HUES48 (cell line): ENCODE data around the gene UST.
"Not testable (repeated sequence)": the region's sequence is repeated elsewhere in the genome, so short reads cannot be mapped to it uniquely, and the experiment has no call there.

Experiments
- H3K27ac ChIP-seq: one replicate; pipeline ENCODE4 v1.7.0; 2013; ENCODE audit warnings: low read depth, low read length, inconsistent platforms
- H3K27me3 ChIP-seq: 2 replicates; pipeline ENCODE4 v1.6.1; 2013; ENCODE audit warnings: mild to moderate bottlenecking, low read length; ENCODE audit not compliant: control insufficient read depth, insufficient read depth
- H3K36me3 ChIP-seq: 2 replicates; pipeline ENCODE4 v1.6.1; 2013; ENCODE audit warnings: low read length; ENCODE audit not compliant: control insufficient read depth, insufficient read depth
- H3K4me1 ChIP-seq: 2 replicates; pipeline ENCODE4 v1.6.1; 2013; ENCODE audit warnings: mild to moderate bottlenecking, low read length; ENCODE audit not compliant: control insufficient read depth, insufficient read depth
- H3K4me3 ChIP-seq: 2 replicates; pipeline ENCODE4 v1.5.1; 2013; ENCODE audit warnings: mild to moderate bottlenecking, low read depth, low read length
- H3K9ac ChIP-seq: 2 replicates; pipeline ENCODE4 v1.6.1; 2013; ENCODE audit warnings: mild to moderate bottlenecking, low read depth, low read length, moderate library complexity
- H3K9me3 ChIP-seq: 2 replicates; pipeline ENCODE4 v1.6.1; 2013; ENCODE audit warnings: low read length; ENCODE audit not compliant: control insufficient read depth, insufficient read depth

UST gene

DNA sequence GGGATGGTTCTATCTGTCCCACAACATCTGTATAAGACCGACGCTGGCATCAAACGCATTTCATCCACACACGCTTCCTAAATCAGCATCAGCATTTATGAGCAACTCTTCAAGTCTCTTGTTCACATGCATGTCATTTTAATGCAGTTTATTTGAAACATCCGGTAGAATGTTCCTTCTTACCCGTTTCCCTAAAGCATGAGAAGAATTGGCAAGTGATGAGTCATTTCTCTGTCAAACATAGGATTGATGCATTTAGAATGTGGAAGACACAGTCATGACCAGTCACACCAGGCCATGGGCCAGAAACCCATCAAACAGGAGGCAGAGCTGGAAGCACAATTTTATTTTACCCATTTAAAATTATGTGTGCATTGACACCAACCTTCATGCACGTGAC is 122.8 kb downstream of the UST start:
- Histone ChIP-seq H3K4me3 (no peak overlapping the region), H3K9ac (no peak overlapping the region), H3K4me1 (peaks cover 40% of the 10 kb centered on the region), H3K27me3 (no peaks in the 10 kb centered on the region), H3K9me3 (no peaks in the 10 kb centered on the region), H3K36me3 (no peaks in the 10 kb centered on the region), H3K27ac (no peak overlapping the region)

DNA sequence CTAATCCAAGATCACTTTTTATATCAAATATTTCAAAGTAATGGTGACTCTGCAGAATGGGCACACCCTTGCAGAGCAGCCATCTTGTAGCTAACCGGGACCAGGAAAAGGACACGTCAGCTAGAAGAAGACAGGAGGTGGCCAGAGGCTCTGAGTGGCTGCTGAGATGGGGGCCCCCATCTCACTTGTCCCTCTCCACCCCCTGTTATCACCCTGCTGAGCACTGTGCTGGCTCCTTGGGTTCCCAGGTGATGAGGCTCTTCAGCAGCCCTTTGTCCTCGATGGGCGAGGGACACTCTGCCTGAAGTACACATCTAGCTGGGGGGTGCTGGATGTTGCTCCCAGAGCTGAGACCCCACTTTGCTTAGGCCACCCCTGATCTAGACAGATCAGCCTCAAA is 126.3 kb downstream of the UST start:
- no peak overlapping the region for H3K4me3 ChIP-seq

DNA sequence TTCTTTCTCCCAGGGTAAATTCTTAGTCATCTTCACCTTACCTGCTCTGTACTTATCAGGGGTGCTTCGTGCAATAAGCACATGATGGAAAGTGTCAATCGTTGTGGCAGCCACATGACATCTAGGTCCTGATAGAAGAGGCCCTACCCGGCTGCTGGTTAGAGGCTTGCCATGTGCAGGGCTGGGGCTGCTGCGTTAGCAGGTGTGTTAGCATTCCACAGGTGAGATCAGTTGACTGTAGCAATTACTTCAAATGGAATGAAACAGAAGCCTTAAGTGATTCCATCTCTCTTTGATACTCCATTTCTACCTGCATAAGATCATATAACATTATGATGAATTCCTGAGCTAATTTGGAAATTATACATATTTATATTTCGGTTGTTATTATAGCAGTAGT is 127.0 kb downstream of the UST start:
- Histone ChIP-seq H3K4me1 (peaks cover 17% of the 10 kb centered on the region), H3K4me3 (no peak overlapping the region), H3K27ac (no peak overlapping the region), H3K9ac (no peak overlapping the region), H3K27me3 (no peaks in the 10 kb centered on the region), H3K9me3 (no peaks in the 10 kb centered on the region), H3K36me3 (no peaks in the 10 kb centered on the region)

More for the DNA sequence above, 126.3 kb downstream of the UST start:
- H3K27ac ChIP-seq, result no peak overlapping the region
- H3K4me1 ChIP-seq, result peaks cover 22% of the 10 kb centered on the region
- no peaks in the 10 kb centered on the region for H3K36me3 ChIP-seq
- no peaks in the 10 kb centered on the region for H3K27me3 ChIP-seq
- no peak overlapping the region for H3K9ac ChIP-seq
- no peaks in the 10 kb centered on the region for H3K9me3 ChIP-seq

DNA sequence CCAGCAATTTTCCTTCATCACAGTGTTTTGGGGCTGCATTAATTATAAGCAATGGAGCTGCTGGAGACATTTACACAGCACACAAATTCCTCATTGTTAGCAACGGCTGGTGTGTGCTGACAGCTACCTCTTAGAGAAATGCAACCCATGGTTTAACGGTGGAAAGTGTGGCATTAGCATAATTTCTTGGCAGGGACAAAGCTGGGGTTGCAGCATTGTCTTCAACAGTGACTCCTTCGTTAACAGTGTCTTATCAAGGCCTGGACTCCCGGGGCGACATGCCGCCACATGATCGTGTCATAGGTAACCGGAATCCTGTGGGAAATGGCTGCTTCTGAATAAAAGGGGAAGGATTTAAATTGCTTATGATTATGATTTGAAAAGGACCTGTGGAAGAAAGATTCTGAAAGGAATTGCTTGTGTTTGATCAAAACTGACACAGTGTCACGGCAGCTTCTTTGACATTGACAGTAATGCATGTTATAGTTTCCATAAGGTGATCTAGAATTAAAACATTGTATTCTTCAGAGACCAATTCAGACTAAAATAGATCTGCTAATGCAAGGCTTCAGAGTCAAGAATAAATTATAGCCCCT is 128.0 kb downstream of the UST start:
- H3K27ac ChIP-seq, result peak overlapping the region; percentile 23
- no peak overlapping the region for H3K9ac ChIP-seq
- no peaks in the 10 kb centered on the region for H3K9me3 ChIP-seq
- no peak overlapping the region for H3K4me3 ChIP-seq
- H3K27me3 ChIP-seq, result no peaks in the 10 kb centered on the region
- H3K36me3 ChIP-seq, result no peaks in the 10 kb centered on the region
- peaks cover 16% of the 10 kb centered on the region for H3K4me1 ChIP-seq

DNA sequence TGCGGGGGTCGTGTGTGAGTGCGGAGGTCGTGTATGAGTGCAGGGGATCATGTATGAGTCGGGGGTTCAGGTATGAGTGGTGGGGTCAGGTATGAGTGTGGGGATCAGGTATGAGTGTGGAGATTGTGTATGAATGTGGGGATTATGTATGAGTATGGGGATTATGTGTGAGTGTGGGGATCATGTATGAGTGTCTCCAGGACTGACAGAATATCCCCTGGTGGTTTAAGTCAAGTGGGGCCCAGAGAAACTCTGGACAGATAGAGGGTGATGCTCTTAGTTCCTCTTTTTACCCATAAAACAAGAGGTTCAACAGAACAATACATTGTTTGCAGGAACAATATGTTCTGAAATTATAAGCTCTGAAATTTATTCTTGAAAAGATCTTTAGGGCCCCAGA is 131.9 kb downstream of the UST start:
- Histone ChIP-seq H3K27ac (no peak overlapping the region), H3K4me1 (peaks cover 24% of the 10 kb centered on the region), H3K27me3 (no peaks in the 10 kb centered on the region), H3K36me3 (no peaks in the 10 kb centered on the region), H3K9ac (no peak overlapping the region), H3K4me3 (no peak overlapping the region), H3K9me3 (no peaks in the 10 kb centered on the region)

DNA sequence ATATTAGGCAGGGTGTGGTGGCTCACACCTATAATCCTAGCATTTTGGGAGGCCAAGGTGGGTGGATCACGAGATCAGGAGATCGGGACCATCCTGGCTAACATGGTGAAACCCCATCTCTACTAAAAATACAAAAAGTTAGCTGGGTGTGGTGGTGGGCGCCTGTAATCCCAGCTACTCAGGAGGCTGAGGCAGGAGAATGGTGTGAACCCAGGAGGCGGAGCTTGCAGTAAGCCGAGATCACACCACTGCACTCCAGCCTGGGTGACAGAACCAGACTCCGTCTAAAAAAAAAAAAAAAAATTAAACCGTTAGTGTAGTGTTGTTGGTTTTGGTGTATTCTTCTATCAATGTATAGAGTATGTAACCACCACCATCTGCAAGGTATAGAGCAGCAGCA is 133.9 kb downstream of the UST start:
- not testable (repeated sequence) for H3K9me3 ChIP-seq, H3K9ac ChIP-seq, H3K27ac ChIP-seq, H3K27me3 ChIP-seq, H3K36me3 ChIP-seq, H3K4me3 ChIP-seq
- H3K4me1 ChIP-seq, result peaks cover 33% of the 10 kb centered on the region

DNA sequence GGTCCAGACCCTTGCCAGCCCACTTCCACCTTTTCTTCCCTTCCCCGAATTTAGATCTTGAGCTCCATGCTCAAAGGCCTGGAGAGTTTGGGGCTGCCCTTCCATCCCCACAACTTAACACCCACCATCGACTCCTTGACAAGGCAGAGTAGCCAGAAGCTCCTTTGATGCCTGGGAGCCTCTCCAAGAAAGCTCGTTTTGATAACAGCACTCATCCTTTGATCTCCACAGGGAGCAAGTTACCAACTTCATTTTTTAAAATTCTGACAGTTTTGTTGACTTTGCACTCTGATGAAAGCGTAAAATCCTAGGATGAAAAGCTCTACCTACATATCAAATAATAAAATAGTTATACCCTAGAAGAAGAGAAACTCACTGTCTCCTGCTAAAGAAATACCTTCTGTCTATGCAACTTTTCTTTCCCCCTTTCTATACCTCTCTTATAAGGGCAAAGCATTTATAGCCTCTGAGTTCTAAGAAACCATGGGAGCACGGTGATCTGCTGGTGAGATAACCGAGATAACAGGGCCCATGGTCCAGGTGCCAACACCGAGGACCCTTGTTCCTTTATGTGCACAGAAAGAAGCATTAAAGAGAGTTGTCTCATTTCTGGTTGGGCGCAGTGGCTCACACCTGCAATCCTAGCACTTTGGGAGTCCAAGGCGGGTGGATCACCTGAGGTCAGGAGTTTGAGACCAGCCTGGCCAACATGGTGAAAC is 134.9 kb downstream of the UST start:
- Histone ChIP-seq H3K9me3 (no peaks in the 10 kb centered on the region), H3K27me3 (no peaks in the 10 kb centered on the region), H3K9ac (no peak overlapping the region), H3K36me3 (no peaks in the 10 kb centered on the region), H3K4me1 (peaks cover 40% of the 10 kb centered on the region), H3K27ac (no peak overlapping the region), H3K4me3 (no peak overlapping the region)

DNA sequence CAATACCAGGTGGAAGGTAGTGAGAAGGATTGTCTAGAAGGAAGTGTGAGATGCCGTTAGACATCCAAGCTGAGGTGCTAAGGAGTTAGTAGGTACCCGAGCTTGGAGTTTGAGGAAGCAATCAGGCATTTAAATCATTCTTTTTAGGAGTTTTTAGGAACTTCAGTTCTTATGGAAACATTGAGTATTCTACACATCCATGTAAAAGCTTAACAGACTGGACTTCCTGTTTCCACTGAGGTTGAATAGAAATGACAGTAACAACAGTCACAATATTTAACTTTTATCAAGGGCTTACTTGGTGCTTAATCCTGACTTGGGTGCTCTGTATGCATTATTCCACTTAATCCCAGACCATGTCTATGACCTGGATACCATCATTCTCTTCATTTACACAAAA is 136.4 kb downstream of the UST start:
- Histone ChIP-seq H3K36me3 (peaks cover 10% of the 10 kb centered on the region), H3K4me1 (peaks cover 40% of the 10 kb centered on the region), H3K4me3 (no peak overlapping the region), H3K9ac (no peak overlapping the region), H3K9me3 (no peaks in the 10 kb centered on the region), H3K27me3 (no peaks in the 10 kb centered on the region), H3K27ac (no peak overlapping the region)

DNA sequence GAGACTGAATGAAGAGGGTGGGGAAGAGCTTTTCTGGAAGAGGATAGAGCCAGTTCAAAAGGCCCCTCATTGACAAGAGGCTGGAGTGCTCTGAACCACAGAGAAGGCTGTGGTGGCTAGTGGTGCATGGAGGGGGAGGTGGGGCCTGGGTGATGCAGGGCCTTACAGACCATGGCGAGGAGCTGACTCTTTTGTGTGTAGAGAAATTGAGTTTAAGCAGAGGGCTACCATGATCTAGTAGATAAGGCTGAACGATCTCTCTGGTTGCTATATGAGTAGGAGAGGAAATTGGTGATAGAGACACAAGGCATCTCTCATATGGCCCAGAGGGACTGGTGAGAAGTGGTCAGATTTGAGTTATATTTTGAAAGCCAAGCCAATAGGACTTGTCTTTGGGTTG is 137.6 kb downstream of the UST start:
- Histone ChIP-seq H3K27me3 (no peaks in the 10 kb centered on the region), H3K36me3 (peaks cover 16% of the 10 kb centered on the region), H3K27ac (no peak overlapping the region), H3K4me3 (no peak overlapping the region), H3K4me1 (peaks cover 40% of the 10 kb centered on the region), H3K9ac (no peak overlapping the region), H3K9me3 (no peaks in the 10 kb centered on the region)

DNA sequence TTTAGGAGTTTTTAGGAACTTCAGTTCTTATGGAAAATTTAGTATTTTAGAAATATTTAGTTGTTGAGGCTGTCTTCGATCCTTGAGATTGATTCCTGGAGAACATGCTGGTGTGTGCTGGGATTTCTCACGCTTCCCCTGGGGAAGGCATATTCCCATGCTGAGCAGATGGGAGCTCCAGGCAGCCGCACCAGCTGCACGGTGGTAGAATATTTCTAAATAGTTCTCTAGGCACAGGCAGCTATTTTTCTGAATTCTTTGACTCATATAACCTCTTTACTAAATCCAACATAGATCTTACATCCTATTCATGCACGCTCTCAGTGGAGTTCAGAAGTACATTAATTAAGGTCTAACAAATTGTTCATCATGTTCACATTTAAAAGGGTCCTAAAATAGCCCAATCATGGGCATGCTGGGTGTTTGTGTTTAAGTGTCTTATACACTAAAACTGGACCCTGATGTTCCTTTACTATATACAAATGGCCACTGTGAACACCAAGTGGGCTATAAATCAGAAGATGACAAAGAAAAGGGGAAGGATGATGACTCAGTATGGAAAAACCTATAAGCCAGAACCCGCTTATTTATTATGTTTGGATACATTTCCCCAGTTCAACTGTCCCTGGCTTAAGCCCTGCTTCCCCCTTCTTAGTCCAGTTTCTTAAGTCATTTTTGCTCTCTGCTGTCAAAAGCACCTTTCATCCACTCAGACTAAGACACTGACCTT is 138.5 kb downstream of the UST start:
- no peak overlapping the region for H3K9ac ChIP-seq
- peak overlapping the region; percentile 33 for H3K27ac ChIP-seq
- peaks cover 16% of the 10 kb centered on the region for H3K36me3 ChIP-seq
- no peaks in the 10 kb centered on the region for H3K9me3 ChIP-seq
- no peaks in the 10 kb centered on the region for H3K27me3 ChIP-seq
- H3K4me3 ChIP-seq, result no peak overlapping the region
- H3K4me1 ChIP-seq, result peaks cover 40% of the 10 kb centered on the region
